ENCODE results near the gene ANKRD11.

- no peak for TF ChIP-seq POLR2A (IDR thresholded peaks at IDR 0.05)
- no peak for TF ChIP-seq CTCF (IDR thresholded peaks at IDR 0.05)
- TF ChIP-seq EP300 (IDR thresholded peaks at IDR 0.05), result no peak
Measured at GRCh38 chr16:89350701-89351380, 139.5 kb downstream of the ANKRD11 start.
